ENCODE measurements around the gene GJD4.

The GJD4 gene

DNA sequence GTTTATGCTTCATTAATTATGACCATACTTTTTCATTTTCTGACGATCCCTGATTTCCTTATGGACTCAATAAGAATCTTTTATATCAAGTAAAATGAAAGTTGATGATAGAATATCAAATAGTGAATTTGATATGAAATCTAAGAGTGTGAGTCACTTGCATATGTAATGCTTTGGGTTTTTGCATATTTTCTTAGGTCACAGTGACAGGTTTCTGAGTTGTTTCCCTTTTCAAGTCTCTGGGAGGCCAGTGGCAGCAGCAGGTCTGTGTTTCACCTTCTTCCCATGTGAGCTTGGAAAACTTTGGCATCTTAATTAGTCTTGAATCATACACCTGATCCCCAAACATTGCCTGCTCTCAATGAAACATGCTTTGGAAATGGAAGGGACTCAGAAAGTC, 34.7 kb upstream of the GJD4 start:
- Histone ChIP-seq H3K36me3 (ENCODE audit: insufficient read depth, low read length) (no peaks in the 10 kb centered on the region), H3K79me2 (ENCODE audit: insufficient read depth, low read length) (no peaks in the 10 kb centered on the region), H2AFZ (ENCODE audit: low read length) (no peak overlapping the region), H3K9ac (ENCODE audit: low read length) (no peak overlapping the region), H3K4me2 (ENCODE audit: low read length) (no peak overlapping the region), H3F3A (ENCODE audit: insufficient read depth, low read length) (no peaks in the 10 kb centered on the region), H3K4me1 (ENCODE audit: insufficient read depth, low read length, severe bottlenecking) (no peaks in the 10 kb centered on the region), H3K27me3 (ENCODE audit: insufficient read depth, low read length) (no peaks in the 10 kb centered on the region), H4K20me1 (ENCODE audit: insufficient read depth, low read length) (no peaks in the 10 kb centered on the region), H3K9me2 (ENCODE audit: low read depth, low read length) (no peaks in the 10 kb centered on the region), H3K4me3 (ENCODE audit: low read depth, low read length, poor library complexity, severe bottlenecking) (no peak overlapping the region), H3K9me3 (ENCODE audit: low read length) (no peaks in the 10 kb centered on the region), H3K27ac (ENCODE audit: low read depth, low read length, poor library complexity, severe bottlenecking) (no peak overlapping the region)
- TF ChIP-seq EZH2 (IDR thresholded peaks at IDR 0.05; ENCODE audit: borderline replicate concordance, low read length), result no peak
- TF ChIP-seq, protein P1, sequence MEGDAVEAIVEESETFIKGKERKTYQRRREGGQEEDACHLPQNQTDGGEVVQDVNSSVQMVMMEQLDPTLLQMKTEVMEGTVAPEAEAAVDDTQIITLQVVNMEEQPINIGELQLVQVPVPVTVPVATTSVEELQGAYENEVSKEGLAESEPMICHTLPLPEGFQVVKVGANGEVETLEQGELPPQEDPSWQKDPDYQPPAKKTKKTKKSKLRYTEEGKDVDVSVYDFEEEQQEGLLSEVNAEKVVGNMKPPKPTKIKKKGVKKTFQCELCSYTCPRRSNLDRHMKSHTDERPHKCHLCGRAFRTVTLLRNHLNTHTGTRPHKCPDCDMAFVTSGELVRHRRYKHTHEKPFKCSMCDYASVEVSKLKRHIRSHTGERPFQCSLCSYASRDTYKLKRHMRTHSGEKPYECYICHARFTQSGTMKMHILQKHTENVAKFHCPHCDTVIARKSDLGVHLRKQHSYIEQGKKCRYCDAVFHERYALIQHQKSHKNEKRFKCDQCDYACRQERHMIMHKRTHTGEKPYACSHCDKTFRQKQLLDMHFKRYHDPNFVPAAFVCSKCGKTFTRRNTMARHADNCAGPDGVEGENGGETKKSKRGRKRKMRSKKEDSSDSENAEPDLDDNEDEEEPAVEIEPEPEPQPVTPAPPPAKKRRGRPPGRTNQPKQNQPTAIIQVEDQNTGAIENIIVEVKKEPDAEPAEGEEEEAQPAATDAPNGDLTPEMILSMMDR (IDR thresholded peaks at IDR 0.05; ENCODE audit: low read length), result no peak

DNA sequence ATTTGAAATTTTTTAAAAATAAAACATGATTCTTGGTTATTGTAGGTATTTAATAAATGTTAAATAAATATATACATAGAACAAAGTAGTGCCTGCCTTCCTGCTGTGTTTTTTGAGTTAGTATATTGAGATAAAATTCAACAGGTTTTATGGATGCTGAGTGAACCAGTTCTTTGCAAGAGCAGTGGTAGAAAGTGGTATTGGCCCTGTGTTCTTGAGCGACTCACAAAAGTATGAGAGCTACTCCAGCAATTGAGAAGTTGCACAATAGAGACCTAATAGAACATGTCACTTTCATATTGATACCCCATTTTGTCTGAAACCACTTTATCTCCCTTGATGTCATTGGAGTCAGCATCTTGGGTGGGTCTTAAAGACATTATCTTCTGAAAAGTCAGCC, 32.6 kb upstream of the GJD4 start:
- Histone ChIP-seq H3K9me3 (ENCODE audit: low read length) (no peaks in the 10 kb centered on the region), H3F3A (ENCODE audit: insufficient read depth, low read length) (no peaks in the 10 kb centered on the region), H2AFZ (ENCODE audit: low read length) (no peak overlapping the region), H3K4me1 (ENCODE audit: insufficient read depth, low read length, severe bottlenecking) (no peaks in the 10 kb centered on the region), H3K79me2 (ENCODE audit: insufficient read depth, low read length) (no peaks in the 10 kb centered on the region), H3K9me2 (ENCODE audit: low read depth, low read length) (no peaks in the 10 kb centered on the region), H3K27me3 (ENCODE audit: insufficient read depth, low read length) (no peaks in the 10 kb centered on the region), H3K36me3 (ENCODE audit: insufficient read depth, low read length) (no peaks in the 10 kb centered on the region), H3K9ac (ENCODE audit: low read length) (no peak overlapping the region), H4K20me1 (ENCODE audit: insufficient read depth, low read length) (no peaks in the 10 kb centered on the region), H3K4me3 (ENCODE audit: low read depth, low read length, poor library complexity, severe bottlenecking) (no peak overlapping the region), H3K27ac (ENCODE audit: low read depth, low read length, poor library complexity, severe bottlenecking) (no peak overlapping the region), H3K4me2 (ENCODE audit: low read length) (no peak overlapping the region)
- TF ChIP-seq, protein P1 (IDR thresholded peaks at IDR 0.05; ENCODE audit: low read length), result no peak
- TF ChIP-seq EZH2 (IDR thresholded peaks at IDR 0.05; ENCODE audit: borderline replicate concordance, low read length), result no peak

DNA sequence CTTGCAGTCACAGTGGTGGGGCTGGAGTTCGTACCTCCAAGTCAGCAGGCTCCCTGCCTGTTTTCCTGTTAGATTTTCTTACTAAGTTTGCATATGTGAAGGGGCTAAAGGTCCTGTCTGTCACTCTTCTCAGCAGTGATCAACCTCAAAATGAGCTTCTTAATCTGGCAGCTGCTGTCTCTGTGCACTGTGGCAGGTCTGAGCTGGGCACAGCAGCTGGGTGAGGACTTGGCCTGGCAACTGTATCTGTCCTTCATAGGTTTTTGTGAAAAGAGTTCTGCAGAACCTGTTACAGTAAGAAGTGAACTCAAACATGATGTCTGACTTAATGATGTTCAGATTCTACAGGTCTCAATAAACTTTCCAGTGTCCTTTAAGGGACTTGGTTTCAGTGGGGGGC, 31.3 kb upstream of the GJD4 start:
- no peaks in the 10 kb centered on the region for H3K27me3 ChIP-seq (ENCODE audit: insufficient read depth, low read length)
- H3K4me1 ChIP-seq (ENCODE audit: insufficient read depth, low read length, severe bottlenecking), result no peaks in the 10 kb centered on the region
- no peak overlapping the region for H3K9ac ChIP-seq (ENCODE audit: low read length)
- no peaks in the 10 kb centered on the region for H3K79me2 ChIP-seq (ENCODE audit: insufficient read depth, low read length)
- no peaks in the 10 kb centered on the region for H3F3A ChIP-seq (ENCODE audit: insufficient read depth, low read length)
- H3K4me3 ChIP-seq (ENCODE audit: low read depth, low read length, poor library complexity, severe bottlenecking), result no peak overlapping the region
- H3K4me2 ChIP-seq (ENCODE audit: low read length), result no peak overlapping the region
- H3K27ac ChIP-seq (ENCODE audit: low read depth, low read length, poor library complexity, severe bottlenecking), result no peak overlapping the region
- H4K20me1 ChIP-seq (ENCODE audit: insufficient read depth, low read length), result no peaks in the 10 kb centered on the region
- TF ChIP-seq, protein P1 (IDR thresholded peaks at IDR 0.05; ENCODE audit: low read length), result no peak
- no peak for TF ChIP-seq EZH2 (IDR thresholded peaks at IDR 0.05; ENCODE audit: borderline replicate concordance, low read length)
- no peaks in the 10 kb centered on the region for H3K9me3 ChIP-seq (ENCODE audit: low read length)
- no peaks in the 10 kb centered on the region for H3K36me3 ChIP-seq (ENCODE audit: insufficient read depth, low read length)
- no peak overlapping the region for H2AFZ ChIP-seq (ENCODE audit: low read length)
- no peaks in the 10 kb centered on the region for H3K9me2 ChIP-seq (ENCODE audit: low read depth, low read length)
